HG03442 (cell line): ENCODE measurements around the gene ACD.
A peak's percentile ranks its signal among the peaks of the same experiment; 100 is the strongest.
"Not testable (repeated sequence)": the region's sequence is repeated elsewhere in the genome, so short reads cannot be mapped to it uniquely, and the experiment has no call there.

Source experiments
- ATAC-seq: cut with Tn5 transposase; IDR thresholded peaks from one replicate; pipeline ENCODE4 v1.9.1; 2021; ENCODE audit warnings: mild to moderate bottlenecking, moderate library complexity; ENCODE audit not compliant: unreplicated experiment

ACD gene

DNA sequence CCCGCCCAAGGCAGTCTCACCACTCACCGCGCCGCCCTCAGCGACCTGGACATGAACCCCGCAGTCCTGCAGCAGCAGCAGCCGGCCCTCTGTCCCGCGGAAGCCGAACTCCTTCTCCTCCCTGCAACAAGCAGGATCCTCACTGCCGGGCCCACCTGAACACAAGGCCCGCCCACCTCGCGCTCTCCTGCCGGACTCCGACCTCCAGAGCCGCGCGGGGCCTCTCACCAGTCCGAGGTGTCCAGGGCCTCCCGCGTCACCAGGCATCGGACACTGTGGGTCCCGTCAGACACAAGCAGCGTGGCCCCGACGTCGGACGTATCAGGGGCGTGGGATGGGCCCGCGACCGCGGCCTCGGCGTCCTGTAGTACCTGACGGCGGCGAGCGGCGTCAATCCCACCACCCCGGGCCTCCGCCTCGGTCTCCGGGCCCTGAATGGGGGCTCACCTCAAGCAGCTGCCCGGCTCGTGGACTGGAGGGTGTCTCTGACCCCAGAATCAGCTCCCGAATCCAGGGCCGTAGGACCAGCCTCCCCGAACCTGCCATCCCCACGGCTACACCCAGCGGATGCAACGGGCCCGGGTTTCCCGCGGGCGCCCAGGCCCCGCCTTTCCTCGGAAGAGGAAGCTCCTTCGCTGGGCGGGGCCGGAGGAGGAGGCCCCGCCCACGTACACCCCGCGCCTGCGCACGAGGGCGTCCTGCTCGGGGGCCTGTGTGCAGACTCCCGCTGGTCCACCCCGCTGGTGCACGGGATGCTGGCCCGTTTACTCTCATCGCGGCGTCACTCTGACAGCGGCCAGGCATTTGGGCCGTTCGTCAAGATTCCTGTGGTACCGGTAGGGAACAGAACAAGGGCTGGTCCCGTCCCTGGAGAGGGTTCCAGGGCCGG lies at the start of gene ACD:
Gene ACD (minus strand): TSS at position 586 of the 889 bp plus-strand sequence. CDS start 40 bp downstream, at position 546.
- peak; percentile 55 for ATAC-seq

DNA sequence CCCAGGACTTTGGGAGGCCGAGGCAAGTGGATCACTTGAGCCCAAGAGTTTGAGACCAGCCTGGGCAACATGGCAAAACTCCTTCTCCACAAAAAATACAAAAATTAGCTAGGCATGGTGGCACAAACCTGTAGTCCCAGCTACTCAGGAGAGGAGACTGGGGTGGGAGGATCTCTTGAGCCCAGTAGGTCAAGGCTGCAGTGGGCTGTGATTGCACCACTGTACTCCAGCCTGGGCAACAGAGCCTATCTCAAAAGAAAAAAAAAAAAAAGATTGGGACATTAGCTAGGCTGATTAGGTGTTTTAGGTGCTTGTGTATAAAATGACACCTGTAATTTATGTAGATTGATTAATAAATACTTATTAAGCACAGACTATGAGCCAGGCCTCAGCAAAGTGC lies 49.0 kb upstream of the ACD start:
- no peak for ATAC-seq

DNA sequence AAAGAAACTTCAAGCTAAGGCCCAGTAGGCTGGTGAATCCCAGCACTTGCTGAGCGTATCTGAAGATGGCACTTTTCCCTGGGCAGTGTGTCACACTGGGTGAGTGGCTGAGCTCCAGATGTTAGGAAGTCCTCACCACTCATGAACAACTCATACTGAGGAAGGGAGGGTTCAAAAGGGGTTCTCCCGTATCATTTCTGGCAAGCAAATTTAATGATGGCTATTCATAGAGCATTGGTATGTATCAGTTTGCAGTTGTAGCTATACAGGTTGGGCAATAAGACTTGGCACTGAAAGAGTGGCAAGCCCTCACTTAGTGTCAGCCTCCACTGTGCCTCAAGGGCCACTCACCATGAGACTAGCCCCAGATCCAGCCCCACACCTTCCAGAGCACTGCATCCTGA lies 48.3 kb upstream of the ACD start:
- no peak for ATAC-seq

DNA sequence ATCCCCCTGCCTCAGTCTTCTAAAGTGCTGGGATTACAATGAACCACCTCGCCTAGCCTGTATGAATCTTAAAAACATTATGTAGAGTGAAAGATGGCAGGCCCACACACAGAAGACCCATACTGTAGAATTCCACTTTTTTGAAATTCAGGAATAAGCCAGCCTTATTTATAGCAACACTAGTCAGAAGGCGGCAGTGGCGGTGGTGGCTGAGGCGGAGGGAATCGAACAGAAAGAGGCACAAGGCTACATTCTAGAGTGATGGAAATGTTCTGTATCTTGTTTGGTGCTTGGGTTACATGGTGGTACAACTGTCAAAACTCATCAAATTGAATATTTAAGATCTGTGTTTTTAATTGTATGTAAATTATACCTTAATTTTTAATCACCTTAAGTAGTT lies 47.7 kb upstream of the ACD start:
- no peak for ATAC-seq

DNA sequence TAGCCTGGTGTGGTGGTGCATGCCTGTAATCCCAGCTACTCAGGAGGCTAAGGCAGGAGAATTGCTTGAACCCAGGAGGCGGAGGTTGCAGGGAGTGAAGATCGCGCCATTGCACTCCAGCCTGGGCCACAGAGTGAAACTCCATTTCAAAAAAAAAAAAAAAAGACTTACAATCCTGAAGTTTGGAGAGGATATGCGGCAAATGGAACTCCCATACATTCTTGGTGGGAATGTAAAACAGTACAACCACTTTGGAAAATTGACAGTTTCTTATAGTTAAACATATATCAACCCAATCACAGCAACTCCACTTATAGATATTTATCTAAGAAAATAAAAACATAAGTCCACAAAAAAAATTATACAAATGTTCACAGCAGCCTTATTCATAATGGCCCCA lies 47.1 kb upstream of the ACD start:
- no peak for ATAC-seq

DNA sequence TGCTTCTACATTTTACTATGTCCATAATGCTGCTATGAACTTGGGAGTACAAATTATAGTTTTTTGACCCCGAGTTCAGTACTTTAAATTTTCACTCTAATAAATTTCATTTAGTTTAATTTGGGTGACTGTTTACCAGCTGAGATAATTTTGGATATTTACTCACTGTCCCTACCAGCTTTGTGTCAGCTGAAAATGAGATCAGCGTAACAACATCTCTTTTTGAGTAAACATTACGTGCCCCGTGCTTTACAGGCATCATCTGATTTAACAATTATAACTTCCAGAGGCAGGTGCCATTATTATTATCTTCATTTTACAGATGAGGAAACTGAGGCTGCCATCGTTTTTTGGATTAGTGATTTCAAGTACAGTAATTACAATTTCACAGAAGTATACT lies 44.0 kb upstream of the ACD start:
- ATAC-seq, result no peak

DNA sequence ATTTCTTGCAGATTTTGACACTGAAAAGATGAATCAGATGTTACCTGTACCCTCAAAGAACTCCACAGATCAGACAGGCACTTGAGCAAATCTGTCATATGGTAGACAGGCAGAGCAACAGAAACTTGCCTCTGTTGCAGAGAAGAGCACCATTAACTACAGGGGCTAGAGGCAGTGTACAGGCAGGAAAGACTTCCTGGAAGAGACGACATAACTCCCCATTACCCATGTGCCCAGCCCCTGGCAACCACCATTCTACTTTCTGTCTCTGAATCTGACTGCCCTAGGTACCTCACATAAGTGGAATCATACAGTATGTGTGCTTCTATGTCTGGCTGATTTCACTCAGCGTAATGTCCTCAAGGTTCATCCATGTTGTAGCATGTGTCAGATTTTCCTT lies 43.6 kb upstream of the ACD start:
- ATAC-seq, result no peak

DNA sequence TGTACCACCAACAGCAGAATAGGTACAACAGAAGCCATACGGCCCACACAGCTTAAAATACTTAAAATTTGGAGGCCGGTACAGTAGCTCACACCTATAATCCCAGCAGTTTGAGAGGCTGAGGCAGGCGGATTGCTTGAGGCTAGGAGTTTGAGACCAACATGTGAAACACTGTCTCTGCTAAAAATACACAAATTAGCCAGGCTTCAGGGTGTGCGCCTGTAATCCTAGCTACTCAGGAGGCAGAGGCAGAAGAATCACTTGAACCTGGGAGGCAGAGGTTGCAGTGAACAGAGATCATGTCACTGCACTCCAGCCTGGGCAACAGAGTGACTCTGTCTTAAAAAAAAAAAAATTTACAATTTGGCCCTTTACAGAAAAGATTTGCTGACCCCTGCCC lies 42.1 kb upstream of the ACD start:
- no peak for ATAC-seq

DNA sequence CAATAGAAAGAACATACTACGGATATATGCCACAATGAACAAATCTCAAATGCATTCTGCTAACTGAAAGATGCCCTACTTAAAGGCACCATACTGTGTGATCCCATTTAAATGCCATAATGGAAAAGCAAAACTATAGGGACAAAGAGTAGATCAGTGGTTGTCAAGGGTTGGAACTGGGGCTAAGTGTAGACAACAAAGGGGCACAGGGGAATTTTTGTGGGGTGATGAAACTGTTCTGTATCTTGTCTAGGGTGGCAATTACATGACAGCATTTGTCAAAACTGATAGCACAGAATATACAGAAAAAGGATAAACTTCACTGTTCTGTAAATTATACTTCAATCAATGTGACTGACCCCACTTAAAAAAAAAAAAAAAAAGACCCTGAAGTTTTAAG lies 41.4 kb upstream of the ACD start:
- no peak for ATAC-seq

DNA sequence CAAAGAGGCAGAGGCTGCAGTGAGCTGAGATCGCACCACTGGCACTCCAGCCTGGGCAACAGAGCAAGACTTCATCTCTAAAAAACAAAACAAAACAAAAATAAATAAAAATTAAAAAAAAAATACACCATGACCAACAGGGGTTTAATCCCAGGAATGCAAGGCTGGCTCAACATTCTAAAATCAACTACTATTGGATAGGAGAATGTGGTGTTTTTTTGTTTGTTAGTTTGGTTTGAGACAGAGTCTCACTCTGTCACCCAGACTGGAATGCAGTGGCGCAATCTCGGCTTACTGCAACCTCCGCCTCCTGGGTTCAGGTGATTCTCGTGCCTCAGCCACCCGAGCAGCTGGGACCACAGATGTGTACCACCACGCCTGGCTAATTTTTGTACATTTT lies 39.2 kb upstream of the ACD start:
- no peak for ATAC-seq

DNA sequence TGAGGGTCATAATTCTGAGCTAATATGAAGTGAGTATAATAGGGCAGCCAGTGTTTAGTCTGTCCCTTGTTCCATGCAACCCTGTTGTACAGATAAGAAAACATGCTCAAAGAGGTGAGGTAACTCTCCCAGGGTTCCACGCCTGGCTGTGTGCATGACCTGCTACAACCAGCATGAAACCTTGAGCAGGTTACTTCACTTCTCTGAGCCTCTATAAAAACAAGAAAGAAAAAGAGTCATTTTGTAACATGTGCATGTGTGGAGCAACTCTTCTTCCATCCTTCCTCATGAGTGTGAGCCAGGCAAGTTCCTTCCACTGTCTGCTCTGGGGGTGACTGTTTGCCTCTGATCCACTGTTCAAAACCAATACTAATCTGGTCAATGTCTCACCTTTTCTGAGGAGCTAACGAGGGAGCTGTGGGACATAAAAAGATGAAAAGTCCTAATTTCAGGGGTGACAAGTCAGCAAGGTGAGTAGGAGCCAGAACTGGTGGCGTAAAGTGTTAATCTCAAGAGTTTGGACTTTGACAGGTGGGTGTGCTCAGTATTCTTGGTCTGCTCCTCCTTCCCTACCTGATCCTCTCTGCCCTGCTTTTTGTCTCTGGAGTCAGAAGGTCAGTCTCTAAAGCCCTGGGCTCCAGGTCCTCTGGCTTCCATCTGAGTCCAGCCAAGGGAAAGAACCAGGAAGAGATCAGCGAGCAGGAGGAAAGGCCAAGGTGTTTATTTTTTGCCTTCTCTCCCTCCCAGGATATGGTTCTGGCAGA lies 37.5 kb upstream of the ACD start:
- no peak for ATAC-seq

DNA sequence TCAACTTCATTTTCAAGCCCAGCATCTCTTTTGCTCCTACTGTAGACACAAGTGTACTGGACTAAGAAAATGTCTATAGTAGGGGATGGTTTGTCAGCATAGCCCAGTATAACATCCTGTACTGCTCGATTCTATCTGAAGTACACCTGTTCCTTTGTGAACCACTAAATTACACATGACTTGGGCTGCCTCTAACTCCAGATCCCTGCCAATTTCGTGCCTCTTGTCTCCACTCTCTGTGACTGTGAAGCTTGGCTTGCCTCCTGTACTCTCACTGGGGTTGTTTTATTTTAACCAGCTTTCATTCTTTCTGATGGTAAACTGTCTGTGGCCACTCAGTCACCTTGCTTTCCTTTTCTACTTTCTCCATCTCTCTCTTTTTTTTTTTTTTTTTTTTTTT lies 34.6 kb upstream of the ACD start:
- no peak for ATAC-seq

DNA sequence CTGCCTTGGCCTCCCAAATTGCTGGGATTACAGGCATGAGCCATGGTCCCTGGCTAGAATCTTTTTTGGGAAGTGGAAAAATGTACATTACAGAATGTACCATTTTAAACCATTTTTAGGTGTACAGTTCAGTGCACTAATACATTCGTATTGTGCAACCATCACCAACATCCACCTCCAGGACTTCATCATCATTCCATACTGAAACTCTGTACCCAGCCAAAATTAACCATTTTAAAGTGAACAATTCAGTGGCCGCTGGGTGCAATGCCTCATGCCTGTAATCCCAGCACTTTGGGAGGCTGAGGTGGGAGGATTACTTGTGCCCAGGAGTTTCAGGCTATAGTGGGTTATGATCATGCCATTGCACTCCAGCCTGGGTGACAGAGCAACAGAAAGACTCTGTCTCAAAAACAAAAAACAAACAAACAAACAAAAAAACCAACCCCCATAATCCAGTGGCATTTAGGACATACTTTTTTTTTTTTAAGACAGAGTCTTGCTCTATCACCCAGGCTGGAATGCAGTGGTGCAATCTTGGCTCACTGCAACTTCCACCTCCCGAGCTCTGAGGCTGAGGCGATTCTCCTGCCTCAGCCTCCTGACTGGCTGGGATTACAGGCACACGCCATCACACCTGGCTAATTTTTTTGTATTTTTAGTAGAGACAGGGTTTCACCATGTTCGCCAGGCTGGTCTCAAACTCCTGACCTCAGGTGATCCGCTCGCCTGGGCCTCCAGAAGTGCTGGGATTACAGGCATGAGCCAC lies 33.6 kb upstream of the ACD start:
- not testable (repeated sequence) for ATAC-seq

DNA sequence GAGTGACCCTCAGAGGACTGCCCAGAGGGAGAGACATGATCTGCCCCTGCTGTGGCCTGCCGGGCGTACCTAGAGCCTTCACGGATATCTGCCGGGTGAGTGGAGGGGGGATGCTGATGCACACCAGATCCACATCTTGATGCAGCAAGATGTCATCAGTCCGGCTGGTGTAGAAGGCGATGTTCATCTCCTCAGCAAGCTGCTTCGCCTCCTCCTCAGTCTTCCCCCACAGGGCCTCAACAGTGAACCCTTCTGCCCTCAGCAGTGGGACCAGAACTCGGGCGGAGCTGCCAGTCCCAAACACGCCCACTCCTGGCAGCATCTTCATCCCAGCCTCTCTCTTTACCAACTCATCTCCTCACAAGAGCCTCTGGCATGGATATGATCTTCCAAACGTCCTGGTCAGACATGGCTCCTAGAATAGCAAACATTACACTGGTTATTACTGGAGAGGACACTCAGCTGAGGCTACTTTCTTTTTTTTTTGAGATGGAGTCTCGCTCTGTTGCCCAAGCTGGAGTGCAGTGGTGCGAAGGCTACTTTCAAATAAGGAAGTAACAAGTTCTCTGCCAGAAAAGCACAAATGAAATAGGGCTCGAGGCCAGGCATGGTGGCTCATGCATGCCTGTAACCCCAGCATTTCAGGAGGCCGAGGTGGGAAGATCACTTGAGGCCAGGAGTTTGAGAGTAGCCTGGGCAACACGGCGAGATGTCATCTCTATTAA lies 25.5 kb upstream of the ACD start:
- no peak for ATAC-seq

DNA sequence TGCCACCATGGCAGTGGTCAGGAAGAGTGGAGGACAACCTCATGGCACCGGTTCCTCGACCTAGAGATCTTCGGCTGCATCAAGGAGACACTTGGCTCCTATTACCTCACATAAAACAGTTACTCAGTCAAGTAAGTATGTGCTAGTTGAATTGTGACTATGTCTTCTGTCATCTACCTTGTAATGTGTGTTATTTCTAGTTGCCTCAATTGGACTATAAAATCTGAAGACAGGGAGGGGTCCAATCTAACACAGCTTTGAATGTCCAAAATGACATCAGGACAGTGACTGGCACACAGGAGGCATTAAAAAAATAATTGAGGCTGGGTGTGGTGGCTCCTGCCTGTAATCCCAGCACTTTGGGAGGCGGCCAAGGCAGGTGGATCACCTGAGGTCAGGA lies 23.7 kb upstream of the ACD start:
- no peak for ATAC-seq

DNA sequence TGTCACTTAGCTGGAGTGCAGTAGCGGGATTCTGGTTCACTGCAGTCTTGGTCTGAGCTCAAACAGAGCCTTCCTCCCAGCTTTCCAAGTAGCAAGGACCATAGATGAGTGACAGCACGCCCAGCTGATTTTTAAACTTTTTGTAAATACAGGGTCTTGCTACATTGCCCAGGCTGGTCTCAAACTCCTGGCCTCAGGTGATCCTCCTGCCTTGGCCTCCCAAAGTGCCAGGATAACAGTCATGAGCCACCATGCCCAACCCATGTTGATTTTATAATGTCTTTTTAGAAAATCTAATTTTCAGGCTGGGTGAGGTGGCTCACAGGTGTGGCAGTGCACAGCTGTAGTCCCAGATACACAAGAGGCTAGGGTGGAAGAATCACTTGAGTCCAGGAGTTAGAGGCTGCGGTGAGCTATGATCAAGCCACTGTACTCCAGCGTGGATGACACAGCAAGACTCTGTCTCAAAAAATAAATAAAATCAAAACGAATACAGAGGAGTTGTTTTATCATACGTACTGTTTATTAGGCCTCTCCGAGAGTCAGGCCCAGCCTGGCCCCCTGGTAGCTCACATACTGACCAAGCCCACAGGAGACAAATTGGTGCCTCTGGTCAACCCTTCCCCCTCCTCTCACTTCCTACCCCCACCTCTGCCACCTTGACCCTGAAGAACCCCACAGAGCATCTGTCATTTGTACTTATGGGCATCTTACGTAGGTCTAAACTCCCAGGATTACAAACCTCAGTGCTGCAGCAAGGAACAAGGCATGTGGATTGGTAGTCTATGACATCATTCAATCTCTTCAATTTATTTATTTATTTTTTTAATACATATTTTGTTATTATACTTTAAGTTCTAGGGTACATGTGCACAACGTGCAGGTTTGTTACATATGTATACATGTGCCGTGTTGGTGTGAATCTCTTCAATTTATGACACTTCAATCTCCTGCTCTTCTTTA lies 20.2 kb upstream of the ACD start:
- ATAC-seq, result no peak

DNA sequence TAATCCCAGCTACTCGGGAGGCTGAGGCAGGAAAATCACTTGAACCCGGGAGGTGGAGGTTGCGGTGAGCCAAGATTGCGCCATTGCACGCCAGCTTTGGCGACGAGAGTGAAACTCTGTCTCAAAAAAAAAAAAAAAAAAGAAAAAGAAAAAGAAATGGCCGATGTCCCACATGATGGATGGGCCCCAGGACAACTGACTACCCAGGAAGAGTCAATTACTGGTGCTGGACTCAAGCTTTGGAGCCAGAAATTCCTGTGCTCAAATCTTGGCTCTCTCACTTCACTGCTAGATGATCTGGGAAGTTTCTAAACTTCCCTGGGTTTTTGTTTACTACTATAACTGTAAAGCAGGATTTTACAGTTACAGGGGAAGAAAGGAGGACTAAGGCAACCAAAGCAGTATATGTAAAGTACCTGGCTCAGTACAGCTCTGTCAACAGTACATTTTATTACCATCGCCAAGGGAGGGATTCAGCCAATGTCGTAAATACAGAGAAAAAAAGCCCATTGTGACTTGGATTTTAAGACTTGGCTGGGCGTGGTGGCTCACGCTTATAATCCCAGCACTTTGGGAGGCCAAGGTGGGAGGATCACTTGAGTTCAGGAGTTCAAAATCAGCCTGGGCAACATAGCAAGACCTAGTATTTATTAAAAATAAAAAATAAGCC lies 18.4 kb upstream of the ACD start:
- no peak for ATAC-seq

DNA sequence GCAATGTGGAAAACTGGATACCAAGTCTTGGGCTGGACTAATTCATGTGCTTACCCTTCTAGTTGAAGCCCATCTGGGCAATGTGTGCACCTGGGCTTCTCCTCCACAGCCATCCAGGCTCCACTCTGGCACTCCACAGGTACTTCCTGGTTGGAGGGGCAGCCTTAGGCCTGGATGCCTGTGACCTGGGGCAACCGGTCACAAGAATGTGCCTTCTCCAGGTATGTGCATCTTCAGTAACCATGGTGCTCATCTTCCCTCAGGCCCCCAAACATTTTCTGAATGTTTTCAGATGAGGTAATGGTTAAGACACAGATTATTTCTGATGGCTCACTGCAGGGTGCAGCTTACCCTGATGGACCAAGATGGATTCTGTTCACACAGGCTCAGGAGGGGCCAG lies 17.7 kb upstream of the ACD start:
- no peak for ATAC-seq

DNA sequence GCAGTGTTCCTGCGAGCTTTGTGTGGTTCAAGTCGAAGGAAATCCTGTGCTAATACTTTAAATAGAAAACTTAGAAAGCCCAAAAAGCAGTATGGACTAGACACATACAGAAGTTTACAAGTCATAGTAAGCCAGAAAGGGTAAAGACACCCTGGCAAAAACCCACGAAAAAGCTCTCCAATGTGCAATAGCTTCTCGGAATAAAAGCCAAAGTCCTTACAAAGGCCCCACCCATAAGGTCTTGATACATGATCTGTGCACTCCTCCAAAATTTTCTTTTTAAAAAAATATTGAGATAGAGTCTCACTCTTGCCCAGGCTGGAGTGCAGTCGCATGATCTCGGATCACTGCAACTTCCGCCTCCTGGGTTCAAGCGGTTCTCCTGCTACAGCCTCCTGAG lies 16.9 kb upstream of the ACD start:
- ATAC-seq, result no peak
